ENCODE results near the gene HIRA.
"Not testable (repeated sequence)": the region's sequence is repeated elsewhere in the genome, so short reads cannot be mapped to it uniquely, and the experiment has no call there.

HIRA gene

GRCh38 chr22:19442166-19442565 is 10.6 kb upstream of the HIRA start:
- no peak for DNase-seq

GRCh38 chr22:19440411-19441195 is 9.1 kb upstream of the HIRA start:
- no peak for DNase-seq

GRCh38 chr22:19438298-19438697 is 6.8 kb upstream of the HIRA start:
- DNase-seq = no peak

GRCh38 chr22:19436444-19437161 is 5.1 kb upstream of the HIRA start:
- not testable (repeated sequence) for DNase-seq

- DNase-seq = no peak
These were observed 3.5 kb upstream of the HIRA start for GRCh38 chr22:19434829-19435580.

GRCh38 chr22:19434401-19434800 is 2.9 kb upstream of the HIRA start:
- DNase-seq = no peak

- peak; percentile 93 for DNase-seq
These were observed 759 bp upstream of the HIRA start, which contains the start of gene MRPL40 for GRCh38 chr22:19432133-19432851. MRPL40 (plus strand) TSS chr22:19432545; CDS start chr22:19432555, 10 bp downstream.

- DNase-seq = peak; percentile 23
These were observed 517 bp downstream of the HIRA start for GRCh38 chr22:19430890-19431541.

GRCh38 chr22:19429950-19430889 is 1.3 kb downstream of the HIRA start:
- peak; percentile 57 for DNase-seq

GRCh38 chr22:19424186-19424500 is 7.4 kb downstream of the HIRA start:
- no peak for DNase-seq

GRCh38 chr22:19422440-19423301 is 8.9 kb downstream of the HIRA start:
- DNase-seq = no peak

GRCh38 chr22:19420321-19420720 is 11.2 kb downstream of the HIRA start:
- no peak for DNase-seq

- DNase-seq = peak; percentile 54
These were observed 11.9 kb downstream of the HIRA start for GRCh38 chr22:19419464-19420178.

GRCh38 chr22:19419086-19419463 is 12.5 kb downstream of the HIRA start:
- no peak for DNase-seq

GRCh38 chr22:19412923-19413322 is 18.6 kb downstream of the HIRA start:
- DNase-seq = no peak

GRCh38 chr22:19412478-19412877 is 19.1 kb downstream of the HIRA start:
- DNase-seq = no peak

GRCh38 chr22:19411690-19412045 is 19.9 kb downstream of the HIRA start:
- no peak for DNase-seq

GRCh38 chr22:19410941-19411689 is 20.4 kb downstream of the HIRA start:
- no peak for DNase-seq
